ENCODE results near the gene LYPLA2. TPM values are rescaled to one million over a fixed set of nuclear protein-coding genes. Genes with fewer than 3 reads are reported as not detected.
A peak's percentile ranks its signal among the peaks of the same experiment; 100 is the strongest.

LYPLA2 gene
- total and polyA plus RNA-seq, 2 of the 4 experiments (the other 2 are of a cell fraction): 44.3 to 78.6 TPM

DNA sequence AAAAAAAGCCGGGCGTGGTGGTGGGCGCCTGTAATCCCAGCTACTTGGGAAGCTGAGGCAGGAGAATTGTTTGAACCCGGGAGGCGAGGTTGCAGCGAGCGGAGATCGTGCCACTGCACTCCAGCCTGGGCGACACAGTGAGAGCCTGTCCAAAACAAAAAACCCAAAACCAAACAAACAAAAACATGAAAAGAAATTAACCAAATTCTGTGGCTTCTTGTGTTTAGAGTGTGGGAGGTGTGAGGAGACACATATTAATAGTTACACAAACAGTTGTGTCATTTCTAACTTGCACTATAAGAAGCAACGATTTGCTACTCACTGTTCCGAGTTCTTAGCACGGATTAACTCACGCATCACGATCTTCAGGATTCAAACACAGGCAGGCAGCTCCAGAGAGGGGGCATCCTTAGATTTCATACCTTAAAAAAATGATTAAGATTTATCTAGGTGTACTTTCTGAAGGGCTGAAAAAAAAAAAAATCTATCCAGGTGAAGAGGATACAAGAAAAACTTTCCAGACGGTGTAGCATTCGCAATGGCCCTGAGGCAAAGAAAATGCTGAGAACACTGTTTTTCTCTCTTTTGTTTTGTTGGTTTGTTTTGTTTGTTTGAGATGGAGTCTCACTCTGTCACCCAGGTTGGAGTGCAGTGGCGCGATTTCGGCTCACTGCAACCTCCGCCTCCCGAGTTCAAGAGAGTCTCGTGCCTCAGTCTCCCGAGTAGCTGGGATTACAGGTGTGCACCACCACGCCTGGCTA, 35.0 kb downstream of the LYPLA2 start:
- no peak overlapping the region for H3K9ac ChIP-seq (ENCODE audit: low read depth, low read length)
- peak overlapping the region; percentile 5; the same call in 1 of the 2 replicates for H3K4me2 ChIP-seq (ENCODE audit: low read depth, low read length)
- H2AK9ac ChIP-seq (replicated peaks; ENCODE audit: low read depth, low read length, poor library complexity): no peak overlapping the region
- H3K18ac ChIP-seq (ENCODE audit: low read depth, low read length): no peak overlapping the region
- in situ Hi-C loops (cut with MboI; ENCODE audit: low sequenced_read_pairs) (no loop called here), intact Hi-C loops (cut with micrococcal nuclease) (no loop called here), dilution Hi-C loops (cut with HindIII; ENCODE audit: low sequenced_read_pairs, unreplicated experiment) (no loop called here)
- no peak overlapping the region for H3K56ac ChIP-seq (ENCODE audit: extremely low read depth, insufficient read depth, low read length)
- H3K9me3 ChIP-seq (ENCODE audit: control insufficient read depth, insufficient read depth, low read length): no peaks in the 10 kb centered on the region
- H3K4me3 ChIP-seq (ENCODE audit: insufficient read depth, low read depth, low read length): peak overlapping the region; percentile 99; the same call in 1 of the 2 replicates
- WGBS, 2 experiments (ENCODE audit: extremely low coverage in 2 of 2, insufficient read length in 1 of 2): 100% methylated on average over 1 of the region's 24 CpGs; no CpG with 5 or more reads in 1 of the 2 experiments
- ChIA-PET CTCF (no interaction called here), POLR2A (ENCODE audit: unreplicated experiment) (interaction anchor here (0.9 kb wide), 1 partner anchor 13 kb away, joined by 5 read pairs; no protein-coding TSS in a partner anchor)
- H3K23ac ChIP-seq (ENCODE audit: low read depth, low read length): no peak overlapping the region
- peak overlapping the region; percentile 28 for H2AFZ ChIP-seq (replicated peaks; ENCODE audit: low read length, poor library complexity)
- no peak overlapping the region for H2BK15ac ChIP-seq (ENCODE audit: low read depth, low read length)
- no peak overlapping the region for H3K14ac ChIP-seq (replicated peaks; ENCODE audit: low read depth, low read length)
- peaks cover 4% of the 10 kb centered on the region for H3K9me1 ChIP-seq (ENCODE audit: insufficient read depth, low read length)
- H3K27me3 ChIP-seq (ENCODE audit: control insufficient read depth, insufficient read depth, low read length): no peaks in the 10 kb centered on the region
- no peak overlapping the region for H3K27ac ChIP-seq (ENCODE audit: insufficient read depth, low read length)
- no peak overlapping the region for H2AK5ac ChIP-seq (ENCODE audit: low read depth, low read length)
- H4K8ac ChIP-seq (ENCODE audit: low read depth in 2 of 2, low read length in 2 of 2): peak overlapping the region; percentile 86 to 100; a peak in 3 of 4 replicates
- peaks cover 3% of the 10 kb centered on the region for H3K4me1 ChIP-seq (ENCODE audit: control insufficient read depth, insufficient read depth, low read length)
- BruUV-seq (replicated peaks): no TSS peak
- no peak overlapping the region for H2BK20ac ChIP-seq (ENCODE audit: low read depth, low read length)
- H4K91ac ChIP-seq (ENCODE audit: insufficient read depth, low read depth, low read length): no peak overlapping the region
- no peak for DNase-seq
- peaks cover 14 to 17% of the 10 kb centered on the region in 2 experiments for H3K79me1 ChIP-seq (ENCODE audit: low read depth in 1 of 2, low read length in 2 of 2)
- no peaks in the 10 kb centered on the region for H4K20me1 ChIP-seq (ENCODE audit: insufficient read depth, low read length)
- peak overlapping the region; percentile 71 for H4K5ac ChIP-seq (ENCODE audit: low read depth, low read length)
- no peaks in the 10 kb centered on the region for H3K36me3 ChIP-seq (ENCODE audit: control insufficient read depth, insufficient read depth, low read length)
- no peak overlapping the region for H3K4ac ChIP-seq (ENCODE audit: low read depth, low read length)
- H2BK5ac ChIP-seq (ENCODE audit: low read depth, low read length, poor library complexity, severe bottlenecking): no peak overlapping the region
- H2BK120ac ChIP-seq (ENCODE audit: low read depth, low read length): no peak overlapping the region
- ATAC-seq (ENCODE audit: low read depth): no peak
- TF ChIP-seq, protein P1, sequence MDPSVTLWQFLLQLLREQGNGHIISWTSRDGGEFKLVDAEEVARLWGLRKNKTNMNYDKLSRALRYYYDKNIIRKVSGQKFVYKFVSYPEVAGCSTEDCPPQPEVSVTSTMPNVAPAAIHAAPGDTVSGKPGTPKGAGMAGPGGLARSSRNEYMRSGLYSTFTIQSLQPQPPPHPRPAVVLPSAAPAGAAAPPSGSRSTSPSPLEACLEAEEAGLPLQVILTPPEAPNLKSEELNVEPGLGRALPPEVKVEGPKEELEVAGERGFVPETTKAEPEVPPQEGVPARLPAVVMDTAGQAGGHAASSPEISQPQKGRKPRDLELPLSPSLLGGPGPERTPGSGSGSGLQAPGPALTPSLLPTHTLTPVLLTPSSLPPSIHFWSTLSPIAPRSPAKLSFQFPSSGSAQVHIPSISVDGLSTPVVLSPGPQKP (IDR thresholded peaks at IDR 0.05; ENCODE audit: borderline replicate concordance, low read depth, low read length): no peak
- TF ChIP-seq RCOR1 (IDR thresholded peaks at IDR 0.05; ENCODE audit: insufficient replicate concordance, low read length): no peak
- TF ChIP-seq RFX5 (IDR thresholded peaks at IDR 0.05; ENCODE audit: low read depth, low read length): no peak
- TF ChIP-seq CHD1 (IDR thresholded peaks at IDR 0.05; ENCODE audit: low read depth, low read length): no peak
- TF ChIP-seq RAD21 (IDR thresholded peaks at IDR 0.05; ENCODE audit: low read length): no peak
- TF ChIP-seq SMC3 (IDR thresholded peaks at IDR 0.05; ENCODE audit: low read depth, low read length): no peak
- no peak for TF ChIP-seq MXI1 (IDR thresholded peaks at IDR 0.05; ENCODE audit: borderline replicate concordance, low read depth, low read length)
- TF ChIP-seq FOS (IDR thresholded peaks at IDR 0.05; ENCODE audit: low read depth, low read length): no peak
- TF ChIP-seq MAFK (IDR thresholded peaks at IDR 0.05; ENCODE audit: low read depth, low read length): no peak
- no peak for TF ChIP-seq USF2 (IDR thresholded peaks at IDR 0.05; ENCODE audit: low read depth, low read length)
- TF ChIP-seq BHLHE40 (IDR thresholded peaks at IDR 0.05; ENCODE audit: low read depth, low read length): no peak
- no peak for TF ChIP-seq CTCF (conservative IDR thresholded peaks at IDR 0.05; ENCODE audit: low read depth, low read length)
- TF ChIP-seq MAZ (IDR thresholded peaks at IDR 0.05; ENCODE audit: borderline replicate concordance, low read depth, low read length): no peak
- TF ChIP-seq POLR2A (IDR thresholded peaks at IDR 0.05; ENCODE audit: low read depth, low read length): no peak
- no peak for TF ChIP-seq NFE2L2 (IDR thresholded peaks at IDR 0.05; ENCODE audit: low read depth, low read length)

All from IMR-90 (cell line).